H1 (cell line): ENCODE results near the gene BCAS3. TPM values are rescaled to one million over a fixed set of nuclear protein-coding genes. Genes with fewer than 3 reads are reported as not detected.
A peak's percentile ranks its signal among the peaks of the same experiment; 100 is the strongest.
"Not testable (repeated sequence)": the region's sequence is repeated elsewhere in the genome, so short reads cannot be mapped to it uniquely, and the experiment has no call there.

ENCODE experiments used
- CTCF ChIA-PET: fragments of 300-600 bp; sonication (Branson Sonifier 250); formaldehyde crosslinking; loops from one replicate; lab custom pipeline; 2021; ENCODE audit not compliant: partially characterized antibody; lab: Charles Lee
- POLR2A ChIA-PET: fragments of 300-600 bp; sonication (Branson Sonifier 250); formaldehyde crosslinking; loops from one replicate; lab custom pipeline; 2021; ENCODE audit warnings: inconsistent platforms; ENCODE audit not compliant: partially characterized antibody; lab: Charles Lee
- DNase-seq, 2 experiments: peaks; one replicate each; pipeline versions ENCODE4 v3.0.0 to v3.0.0-alpha.2; 2010 to 2022; ENCODE audit warnings: low spot score in 2 of 2, low read depth in 1 of 2, mixed read lengths in 1 of 2
- FAIRE-seq: peaks from 2 replicates; lab custom pipeline; 2011; peaks lifted over from hg19 to GRCh38; lab: Jason Lieb, UNC
- H2AFZ ChIP-seq: 2 replicates; pipeline ENCODE4 v1.8.1; 2012; ENCODE audit warnings: low read length, inconsistent platforms
- H2AK5ac ChIP-seq: 2 replicates; pipeline ENCODE4 v1.6.1; 2013; ENCODE audit warnings: low read depth, low read length
- H2BK120ac ChIP-seq: replicated peaks from 2 replicates; pipeline ENCODE3; 2013; ENCODE audit warnings: low read depth, low read length, inconsistent platforms
- H2BK12ac ChIP-seq: 2 replicates; pipeline ENCODE4 v1.6.1; 2013; ENCODE audit warnings: low read depth, low read length
- H2BK15ac ChIP-seq: 2 replicates; pipeline ENCODE4 v1.6.1; 2013; ENCODE audit warnings: low read length
- H2BK20ac ChIP-seq: 2 replicates; pipeline ENCODE4 v1.6.1; 2013; ENCODE audit warnings: low read length
- H2BK5ac ChIP-seq: 2 replicates; pipeline ENCODE4 v1.6.1; 2013; ENCODE audit warnings: low read depth, low read length
- H3K14ac ChIP-seq: 2 replicates; pipeline ENCODE4 v1.6.1; 2013; ENCODE audit warnings: inconsistent platforms; ENCODE audit not compliant: insufficient read length
- H3K18ac ChIP-seq: 2 replicates; pipeline ENCODE4 v1.6.1; 2013; ENCODE audit warnings: low read length; ENCODE audit errors: extremely low read depth
- H3K23ac ChIP-seq: 2 replicates; pipeline ENCODE4 v1.6.1; 2013; ENCODE audit warnings: inconsistent platforms; ENCODE audit not compliant: insufficient read length
- H3K23me2 ChIP-seq: 2 replicates; pipeline ENCODE4 v1.6.1; 2013; ENCODE audit warnings: low read depth, low read length
- H3K27ac ChIP-seq: 2 replicates; pipeline ENCODE4 v1.6.1; 2011; ENCODE audit warnings: low read depth, low read length, inconsistent platforms
- H3K27me3 ChIP-seq, 4 experiments: replicated peaks in 1 of 4; 1 replicate in 1 of 4; 2 replicates in 3 of 4; pipeline versions ENCODE4 v1.6.1 to v1.8.1; 2011 to 2013; ENCODE audit warnings: low read length in 3 of 4, mild to moderate bottlenecking in 3 of 4, inconsistent platforms in 2 of 4, mixed read lengths in 2 of 4, moderate library complexity in 1 of 4; ENCODE audit not compliant: control insufficient read depth in 3 of 4, insufficient read depth in 3 of 4; ENCODE audit errors: extremely low read depth in 1 of 4
- H3K36me3 ChIP-seq, 4 experiments: 2 replicates each; pipeline versions ENCODE4 v1.6.1 to v1.8.1; 2011 to 2013; ENCODE audit warnings: mild to moderate bottlenecking in 4 of 4, low read length in 3 of 4, moderate library complexity in 2 of 4, control low read depth in 1 of 4, inconsistent platforms in 1 of 4; ENCODE audit not compliant: insufficient read depth in 4 of 4, control insufficient read depth in 2 of 4
- H3K4ac ChIP-seq: replicated peaks from 2 replicates; pipeline ENCODE3; 2013; ENCODE audit warnings: low read length, low read depth, mixed read lengths, inconsistent platforms; ENCODE audit not compliant: insufficient read length
- H3K4me1 ChIP-seq, 4 experiments: replicated peaks in 1 of 4; 1 replicate in 1 of 4; 2 replicates in 3 of 4; pipeline versions ENCODE4 v1.6.1 to v1.8.1; 2011 to 2013; ENCODE audit warnings: low read length in 3 of 4, inconsistent platforms in 2 of 4, mixed read lengths in 1 of 4; ENCODE audit not compliant: insufficient read depth in 4 of 4, control insufficient read depth in 3 of 4
- H3K4me2 ChIP-seq, 2 experiments: 2 replicates each; pipeline versions ENCODE4 v1.6.1 to v1.8.1; 2011 to 2013; ENCODE audit warnings: low read depth in 2 of 2, low read length in 2 of 2, control low read depth in 1 of 2, inconsistent platforms in 1 of 2, mild to moderate bottlenecking in 1 of 2; ENCODE audit not compliant: insufficient read depth in 1 of 2
- H3K4me3 ChIP-seq, 4 experiments: fragments of 200-600, 300-600 bp in 1 of 4; sonication (generic), shearing (Covaris generic), sonication (Bioruptor Twin) in 1 of 4; 2 replicates each; pipeline versions ENCODE4 v1.5.1 to v1.8.1; 2011 to 2016; ENCODE audit warnings: low read length in 4 of 4, low read depth in 3 of 4, control low read depth in 2 of 4, inconsistent platforms in 2 of 4, mild to moderate bottlenecking in 2 of 4, mixed read lengths in 1 of 4, moderate library complexity in 1 of 4; ENCODE audit not compliant: insufficient read depth in 2 of 4; ENCODE audit errors: extremely low read depth in 1 of 4
- H3K56ac ChIP-seq: replicated peaks from 2 replicates; pipeline ENCODE3; 2013; ENCODE audit warnings: low read depth, mild to moderate bottlenecking, mixed read lengths, low read length, inconsistent platforms; ENCODE audit not compliant: insufficient read length
- H3K79me1 ChIP-seq: 2 replicates; pipeline ENCODE4 v1.6.1; 2013; ENCODE audit warnings: low read depth, low read length, control low read depth
- H3K79me2 ChIP-seq, 2 experiments: 2 replicates each; pipeline versions ENCODE4 v1.6.1 to v1.8.1; 2012 to 2013; ENCODE audit warnings: low read length in 2 of 2, mild to moderate bottlenecking in 2 of 2, inconsistent platforms in 1 of 2; ENCODE audit not compliant: insufficient read depth in 2 of 2, control insufficient read depth in 1 of 2
- H3K9ac ChIP-seq, 4 experiments: replicated peaks in 1 of 4; 1 replicate in 1 of 4; 2 replicates in 3 of 4; pipeline versions ENCODE4 v1.6.1 to v1.8.1; 2011 to 2013; ENCODE audit warnings: low read depth in 3 of 4, low read length in 3 of 4, control low read depth in 2 of 4, mild to moderate bottlenecking in 2 of 4, moderate library complexity in 2 of 4, inconsistent platforms in 1 of 4; ENCODE audit errors: extremely low read depth in 1 of 4
- H3K9me3 ChIP-seq, 2 experiments: 2 replicates each; pipeline versions ENCODE4 v1.6.1 to v1.8.1; 2012 to 2013; ENCODE audit warnings: mild to moderate bottlenecking in 2 of 2, moderate library complexity in 2 of 2, control low read depth in 1 of 2, inconsistent platforms in 1 of 2, low read depth in 1 of 2, low read length in 1 of 2, mixed read lengths in 1 of 2; ENCODE audit not compliant: insufficient read depth in 2 of 2
- H4K20me1 ChIP-seq, 2 experiments: replicated peaks in 1 of 2; 2 replicates each; pipeline versions ENCODE3 to v1.8.1; 2011 to 2013; ENCODE audit warnings: inconsistent platforms in 2 of 2, low read length in 2 of 2, mild to moderate bottlenecking in 1 of 2; ENCODE audit not compliant: insufficient read depth in 2 of 2, control insufficient read depth in 1 of 2
- H4K5ac ChIP-seq: 2 replicates; pipeline ENCODE4 v1.6.1; 2013; ENCODE audit warnings: low read length, low read depth, mixed read lengths, inconsistent platforms; ENCODE audit not compliant: insufficient read length
- H4K8ac ChIP-seq: 2 replicates; pipeline ENCODE4 v1.8.0; 2013; ENCODE audit warnings: mild to moderate bottlenecking, moderate library complexity, low read length, inconsistent platforms; ENCODE audit not compliant: insufficient read depth; ENCODE audit errors: extremely low read depth
- H4K91ac ChIP-seq: replicated peaks from 2 replicates; pipeline ENCODE3; 2013; ENCODE audit warnings: low read length, mixed read lengths, inconsistent platforms; ENCODE audit not compliant: insufficient read length
- KDM1A ChIP-seq: fragments of 200-600, 300-600 bp; sonication (generic); IDR thresholded peaks from 2 replicates; pipeline ENCODE4 v1.7.1; 2016; ENCODE audit warnings: mild to moderate bottlenecking, low read length, borderline replicate concordance
- KDM5A ChIP-seq: fragments of 200-600 bp; IDR thresholded peaks from 2 replicates; pipeline ENCODE4 v1.7.1; 2012; ENCODE audit warnings: mild to moderate bottlenecking, low read length, inconsistent platforms, mixed read lengths
- TEAD4 ChIP-seq: IDR thresholded peaks from 2 replicates; pipeline ENCODE4 v1.6.1; 2012; ENCODE audit warnings: low read depth, low read length, inconsistent platforms, mixed read lengths
- YY1 ChIP-seq: IDR thresholded peaks from 2 replicates; pipeline ENCODE4 v1.6.1; 2011; ENCODE audit warnings: low read depth, mild to moderate bottlenecking, low read length
- WGBS, 2 experiments: shearing (Covaris generic) in 1 of 2; methylation state at CpG; one replicate each; pipeline versions ENCODE4 v1.1.6 to v1.1.7; 2013 to 2015; ENCODE audit warnings: low lambda C conversion rate in 2 of 2, mixed read lengths in 2 of 2, inconsistent platforms in 1 of 2, low coverage in 1 of 2, missing lambda C conversion rate in 1 of 2; ENCODE audit not compliant: insufficient replicate concordance in 2 of 2, insufficient coverage in 1 of 2, insufficient read length in 1 of 2; ENCODE audit errors: extremely low coverage in 1 of 2, missing lambda C conversion rate in 1 of 2; 5-methylcytosine and 5-hydroxymethylcytosine counted together
- polyA plus RNA-seq, 7 experiments: library from polyadenylated mRNA; depleted of rRNA in 3 of 7; stranded (reverse) in 5 of 7; unstranded in 2 of 7; fragments of >200 nt in 5 of 7; fragments of 200-250 nt in 2 of 7; gene quantifications; 1 replicate in 5 of 7; 2 replicates in 1 of 7; 4 replicates in 1 of 7; pipeline versions ENCODE4 v1.2.1 to v1.2.3, GENCODE V29; 2011 to 2013; ENCODE audit warnings: missing spikeins in 2 of 7, mixed read lengths in 2 of 7
- total RNA-seq: library from RNA; stranded (reverse); fragmentation: NEBNext Ultra II Directional; extraction: Animal tissue kit (Norgen Biotek cat#: 25700); gene quantifications from 2 replicates; pipeline ENCODE4 v1.2.1, GENCODE V29; 2021

BCAS3 gene
- total and polyA plus RNA-seq, 2 of the 8 experiments (the other 6 are each of a cell fraction or from before 2014, with no cell fraction given), result 9.9 to 13.3 TPM

GRCh38 chr17:61240851-61241468 is 563.3 kb downstream of the BCAS3 start (continued):
- TF ChIP-seq TEAD4, result no peak
- no peak for TF ChIP-seq KDM5A
- no peak for TF ChIP-seq YY1
- no peak for TF ChIP-seq KDM1A

GRCh38 chr17:61244988-61245387 is 567.3 kb downstream of the BCAS3 start:
- not testable (repeated sequence) for FAIRE-seq, H3K4me2 ChIP-seq
- CTCF ChIA-PET, result interaction anchor here (0.7 to 1.2 kb wide), 4 partner anchors 11 to 55 kb away, joined by 3 read pairs; no protein-coding TSS in a partner anchor

More at GRCh38 chr17:61244988-61245387, 567.3 kb downstream of the BCAS3 start:
- H3K27me3 ChIP-seq, H2BK15ac ChIP-seq, H2AFZ ChIP-seq, H3K23ac ChIP-seq, H3K4ac ChIP-seq, H2AK5ac ChIP-seq, H3K9me3 ChIP-seq, H3K79me2 ChIP-seq, H4K8ac ChIP-seq, DNase-seq, H4K20me1 ChIP-seq, H3K14ac ChIP-seq, H3K79me1 ChIP-seq, H4K91ac ChIP-seq, H3K4me3 ChIP-seq, H3K4me1 ChIP-seq, H2BK120ac ChIP-seq, H3K23me2 ChIP-seq, POLR2A ChIA-PET, H4K5ac ChIP-seq, H3K36me3 ChIP-seq, H3K9ac ChIP-seq, H3K27ac ChIP-seq, H3K56ac ChIP-seq: not testable (repeated sequence)
- peak overlapping the region; percentile 39; the same call in 1 of the 2 replicates for H3K18ac ChIP-seq
- peak overlapping the region; percentile 48; the same call in 1 of the 2 replicates for H2BK5ac ChIP-seq
- 0 out of 2 replicates have a peak overlapping the region, but pooled peaks have one; percentile 62 for H2BK20ac ChIP-seq
- WGBS, 2 experiments, result 61% methylated on average over 8 of the region's 8 CpGs; no CpG with 5 or more reads in 1 of the 2 experiments
- 0 out of 2 replicates have a peak overlapping the region, but pooled peaks have one; percentile 33 for H2BK12ac ChIP-seq
